ENCODE measurements around the gene PPP1R12C.
"Not testable (repeated sequence)": the region's sequence is repeated elsewhere in the genome, so short reads cannot be mapped to it uniquely, and the experiment has no call there.

Gene PPP1R12C

GRCh38 chr19:55071913-55072312 is 45.5 kb downstream of the PPP1R12C start:
- H3K36me3 ChIP-seq (ENCODE audit: insufficient read depth, low read depth, low read length) = no peaks in the 10 kb centered on the region
- H3K4me1 ChIP-seq (ENCODE audit: insufficient read depth, low read length) = peaks cover 13% of the 10 kb centered on the region
- H3K27me3 ChIP-seq (ENCODE audit: insufficient read depth, low read length) = peaks cover 83% of the 10 kb centered on the region
- no peak overlapping the region for H3K27ac ChIP-seq (ENCODE audit: low read length)
- no peak overlapping the region for H3K4me3 ChIP-seq (ENCODE audit: low read length)
- H3K9ac ChIP-seq (ENCODE audit: low read depth, low read length) = no peak overlapping the region
- H3K9me3 ChIP-seq (ENCODE audit: insufficient read depth, low read depth, low read length) = no peaks in the 10 kb centered on the region

GRCh38 chr19:55071129-55071502 is 46.3 kb downstream of the PPP1R12C start:
- H3K27me3 ChIP-seq (ENCODE audit: insufficient read depth, low read length) = peaks cover 86% of the 10 kb centered on the region
- no peaks in the 10 kb centered on the region for H3K36me3 ChIP-seq (ENCODE audit: insufficient read depth, low read depth, low read length)
- H3K9me3 ChIP-seq (ENCODE audit: insufficient read depth, low read depth, low read length) = no peaks in the 10 kb centered on the region
- no peak overlapping the region for H3K27ac ChIP-seq (ENCODE audit: low read length)
- H3K9ac ChIP-seq (ENCODE audit: low read depth, low read length) = no peak overlapping the region
- H3K4me3 ChIP-seq (ENCODE audit: low read length) = no peak overlapping the region
- H3K4me1 ChIP-seq (ENCODE audit: insufficient read depth, low read length) = peaks cover 6% of the 10 kb centered on the region

GRCh38 chr19:55070466-55071128 is 46.8 kb downstream of the PPP1R12C start:
- Histone ChIP-seq H3K27ac (ENCODE audit: low read length) (no peak overlapping the region), H3K9me3 (ENCODE audit: insufficient read depth, low read depth, low read length) (no peaks in the 10 kb centered on the region), H3K36me3 (ENCODE audit: insufficient read depth, low read depth, low read length) (no peaks in the 10 kb centered on the region), H3K4me3 (ENCODE audit: low read length) (no peak overlapping the region), H3K27me3 (ENCODE audit: insufficient read depth, low read length) (peaks cover 91% of the 10 kb centered on the region), H3K9ac (ENCODE audit: low read depth, low read length) (no peak overlapping the region), H3K4me1 (ENCODE audit: insufficient read depth, low read length) (peaks cover 6% of the 10 kb centered on the region)

GRCh38 chr19:55069865-55070197 is 47.6 kb downstream of the PPP1R12C start:
- H3K9me3 ChIP-seq (ENCODE audit: insufficient read depth, low read depth, low read length) = no peaks in the 10 kb centered on the region
- H3K27me3 ChIP-seq (ENCODE audit: insufficient read depth, low read length) = peaks cover 91% of the 10 kb centered on the region
- peaks cover 4% of the 10 kb centered on the region for H3K4me1 ChIP-seq (ENCODE audit: insufficient read depth, low read length)
- H3K4me3 ChIP-seq (ENCODE audit: low read length) = peak overlapping the region; percentile 74
- H3K9ac ChIP-seq (ENCODE audit: low read depth, low read length) = no peak overlapping the region; the same call in 1 of the 2 replicates
- H3K27ac ChIP-seq (ENCODE audit: low read length) = no peak overlapping the region
- H3K36me3 ChIP-seq (ENCODE audit: insufficient read depth, low read depth, low read length) = no peaks in the 10 kb centered on the region

- Histone ChIP-seq H3K9me3 (ENCODE audit: insufficient read depth, low read depth, low read length) (no peaks in the 10 kb centered on the region), H3K9ac (ENCODE audit: low read depth, low read length) (no peak overlapping the region; the same call in 1 of the 2 replicates), H3K27ac (ENCODE audit: low read length) (no peak overlapping the region), H3K36me3 (ENCODE audit: insufficient read depth, low read depth, low read length) (no peaks in the 10 kb centered on the region), H3K4me3 (ENCODE audit: low read length) (peak overlapping the region; percentile 74), H3K27me3 (ENCODE audit: insufficient read depth, low read length) (peaks cover 96% of the 10 kb centered on the region), H3K4me1 (ENCODE audit: insufficient read depth, low read length) (peaks cover 4% of the 10 kb centered on the region)
These were observed 48.2 kb downstream of the PPP1R12C start for GRCh38 chr19:55068950-55069864.

GRCh38 chr19:55067869-55068268 is 49.6 kb downstream of the PPP1R12C start:
- Histone ChIP-seq H3K9ac (ENCODE audit: low read depth, low read length) (no peak overlapping the region), H3K9me3 (ENCODE audit: insufficient read depth, low read depth, low read length) (no peaks in the 10 kb centered on the region), H3K27me3 (ENCODE audit: insufficient read depth, low read length) (peaks cover 89% of the 10 kb centered on the region), H3K36me3 (ENCODE audit: insufficient read depth, low read depth, low read length) (no peaks in the 10 kb centered on the region), H3K4me3 (ENCODE audit: low read length) (no peak overlapping the region), H3K27ac (ENCODE audit: low read length) (no peak overlapping the region), H3K4me1 (ENCODE audit: insufficient read depth, low read length) (peaks cover 4% of the 10 kb centered on the region)

- H3K9me3 ChIP-seq (ENCODE audit: insufficient read depth, low read depth, low read length) = no peaks in the 10 kb centered on the region
- H3K36me3 ChIP-seq (ENCODE audit: insufficient read depth, low read depth, low read length) = no peaks in the 10 kb centered on the region
- no peak overlapping the region for H3K9ac ChIP-seq (ENCODE audit: low read depth, low read length)
- peaks cover 72% of the 10 kb centered on the region for H3K27me3 ChIP-seq (ENCODE audit: insufficient read depth, low read length)
- peaks cover 4% of the 10 kb centered on the region for H3K4me1 ChIP-seq (ENCODE audit: insufficient read depth, low read length)
- no peak overlapping the region for H3K27ac ChIP-seq (ENCODE audit: low read length)
- H3K4me3 ChIP-seq (ENCODE audit: low read length) = no peak overlapping the region
These were observed 51.2 kb downstream of the PPP1R12C start for GRCh38 chr19:55066107-55066709.

- not testable (repeated sequence) for H3K9me3 ChIP-seq (ENCODE audit: insufficient read depth, low read depth, low read length); H3K36me3 ChIP-seq (ENCODE audit: insufficient read depth, low read depth, low read length); H3K4me1 ChIP-seq (ENCODE audit: insufficient read depth, low read length); H3K4me3 ChIP-seq (ENCODE audit: low read length); H3K27ac ChIP-seq (ENCODE audit: low read length); H3K9ac ChIP-seq (ENCODE audit: low read depth, low read length)
- peaks cover 65% of the 10 kb centered on the region for H3K27me3 ChIP-seq (ENCODE audit: insufficient read depth, low read length)
These were observed 51.9 kb downstream of the PPP1R12C start for GRCh38 chr19:55065516-55065915.

- H3K36me3 ChIP-seq (ENCODE audit: insufficient read depth, low read depth, low read length) = peaks cover 8% of the 10 kb centered on the region
- H3K27ac ChIP-seq (ENCODE audit: low read length) = no peak overlapping the region
- H3K9ac ChIP-seq (ENCODE audit: low read depth, low read length) = no peak overlapping the region
- peaks cover 48% of the 10 kb centered on the region for H3K27me3 ChIP-seq (ENCODE audit: insufficient read depth, low read length)
- no peaks in the 10 kb centered on the region for H3K9me3 ChIP-seq (ENCODE audit: insufficient read depth, low read depth, low read length)
- no peaks in the 10 kb centered on the region for H3K4me1 ChIP-seq (ENCODE audit: insufficient read depth, low read length)
- no peak overlapping the region for H3K4me3 ChIP-seq (ENCODE audit: low read length)
These were observed 54.0 kb downstream of the PPP1R12C start for GRCh38 chr19:55063492-55063843.

- peak within 1 kb of the TSS; percentile 85 for H3K4me3 ChIP-seq (ENCODE audit: low read length)
- peaks cover 44% of the 10 kb centered on the region for H3K27me3 ChIP-seq (ENCODE audit: insufficient read depth, low read length)
- H3K9ac ChIP-seq (ENCODE audit: low read depth, low read length) = peak within 1 kb of the TSS; percentile 77
- H3K9me3 ChIP-seq (ENCODE audit: insufficient read depth, low read depth, low read length) = no peaks in the 10 kb centered on the region
- H3K4me1 ChIP-seq (ENCODE audit: insufficient read depth, low read length) = no peaks in the 10 kb centered on the region
- no peak within 1 kb of the TSS for H3K27ac ChIP-seq (ENCODE audit: low read length)
- peaks cover 11% of the 10 kb centered on the region for H3K36me3 ChIP-seq (ENCODE audit: insufficient read depth, low read depth, low read length)
These were observed 54.5 kb downstream of the PPP1R12C start, which contains the start of gene RDH13 for GRCh38 chr19:55062735-55063491. TSS of gene RDH13 (minus strand) at chr19:55063148. CDS start at chr19:55063032, 116 bp downstream.

- not testable (repeated sequence) for H3K9ac ChIP-seq (ENCODE audit: low read depth, low read length); H3K4me1 ChIP-seq (ENCODE audit: insufficient read depth, low read length); H3K4me3 ChIP-seq (ENCODE audit: low read length); H3K9me3 ChIP-seq (ENCODE audit: insufficient read depth, low read depth, low read length); H3K27ac ChIP-seq (ENCODE audit: low read length)
- Histone ChIP-seq H3K27me3 (ENCODE audit: insufficient read depth, low read length) (peaks cover 17% of the 10 kb centered on the region), H3K36me3 (ENCODE audit: insufficient read depth, low read depth, low read length) (peaks cover 36% of the 10 kb centered on the region)
These were observed 57.1 kb downstream of the PPP1R12C start for GRCh38 chr19:55060287-55060686.
